Measurements from ENCODE around the gene MAP3K13. TPM values are rescaled to one million over a fixed set of nuclear protein-coding genes. Genes with fewer than 3 reads are reported as not detected.
A peak's percentile ranks its signal among the peaks of the same experiment; 100 is the strongest.

MAP3K13 gene
- total and polyA plus RNA-seq, 3 donors from 2014 or later = 37.1 to 66.5 (median 43.7) TPM

DNA sequence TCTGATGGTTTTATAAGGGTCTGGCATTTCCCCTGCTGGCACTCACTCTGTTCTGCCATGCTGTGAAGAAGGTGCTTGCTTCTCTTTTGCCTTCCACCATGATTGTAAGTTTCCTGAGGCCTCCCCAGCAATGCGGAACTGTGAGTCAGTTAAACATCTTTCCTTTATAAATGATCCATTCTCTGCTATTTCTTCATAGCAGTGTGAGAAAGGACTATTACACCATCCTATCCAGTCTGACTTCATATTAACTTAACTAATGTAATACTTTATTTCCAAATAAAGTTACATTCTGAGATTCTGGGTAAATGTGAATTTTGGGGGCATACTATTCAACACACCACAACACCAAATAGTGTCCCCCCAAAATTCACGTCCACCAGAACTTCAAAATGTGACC lies 22.2 kb upstream of the MAP3K13 start:
- H3K27me3 ChIP-seq = no peaks in the 10 kb centered on the region
- no peak for TF ChIP-seq POLR2A (IDR thresholded peaks at IDR 0.05)
- TF ChIP-seq, protein P1, sequence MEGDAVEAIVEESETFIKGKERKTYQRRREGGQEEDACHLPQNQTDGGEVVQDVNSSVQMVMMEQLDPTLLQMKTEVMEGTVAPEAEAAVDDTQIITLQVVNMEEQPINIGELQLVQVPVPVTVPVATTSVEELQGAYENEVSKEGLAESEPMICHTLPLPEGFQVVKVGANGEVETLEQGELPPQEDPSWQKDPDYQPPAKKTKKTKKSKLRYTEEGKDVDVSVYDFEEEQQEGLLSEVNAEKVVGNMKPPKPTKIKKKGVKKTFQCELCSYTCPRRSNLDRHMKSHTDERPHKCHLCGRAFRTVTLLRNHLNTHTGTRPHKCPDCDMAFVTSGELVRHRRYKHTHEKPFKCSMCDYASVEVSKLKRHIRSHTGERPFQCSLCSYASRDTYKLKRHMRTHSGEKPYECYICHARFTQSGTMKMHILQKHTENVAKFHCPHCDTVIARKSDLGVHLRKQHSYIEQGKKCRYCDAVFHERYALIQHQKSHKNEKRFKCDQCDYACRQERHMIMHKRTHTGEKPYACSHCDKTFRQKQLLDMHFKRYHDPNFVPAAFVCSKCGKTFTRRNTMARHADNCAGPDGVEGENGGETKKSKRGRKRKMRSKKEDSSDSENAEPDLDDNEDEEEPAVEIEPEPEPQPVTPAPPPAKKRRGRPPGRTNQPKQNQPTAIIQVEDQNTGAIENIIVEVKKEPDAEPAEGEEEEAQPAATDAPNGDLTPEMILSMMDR (IDR thresholded peaks at IDR 0.05) = no peak
- H3K36me3 ChIP-seq (ENCODE audit: low read depth, missing control alignments) = no peaks in the 10 kb centered on the region
- H3K27ac ChIP-seq = no peak overlapping the region
- no peaks in the 10 kb centered on the region for H3K9me3 ChIP-seq
- WGBS, 2 donors = 93 to 100% methylated on average over 2 of the region's 2 CpGs
- intact Hi-C loops (cut with DNase I; ENCODE audit: low total_unique reads) = no loop called here
- H3K4me1 ChIP-seq = no peaks in the 10 kb centered on the region
- no peak for DNase-seq
- no peak overlapping the region for H3K4me3 ChIP-seq

DNA sequence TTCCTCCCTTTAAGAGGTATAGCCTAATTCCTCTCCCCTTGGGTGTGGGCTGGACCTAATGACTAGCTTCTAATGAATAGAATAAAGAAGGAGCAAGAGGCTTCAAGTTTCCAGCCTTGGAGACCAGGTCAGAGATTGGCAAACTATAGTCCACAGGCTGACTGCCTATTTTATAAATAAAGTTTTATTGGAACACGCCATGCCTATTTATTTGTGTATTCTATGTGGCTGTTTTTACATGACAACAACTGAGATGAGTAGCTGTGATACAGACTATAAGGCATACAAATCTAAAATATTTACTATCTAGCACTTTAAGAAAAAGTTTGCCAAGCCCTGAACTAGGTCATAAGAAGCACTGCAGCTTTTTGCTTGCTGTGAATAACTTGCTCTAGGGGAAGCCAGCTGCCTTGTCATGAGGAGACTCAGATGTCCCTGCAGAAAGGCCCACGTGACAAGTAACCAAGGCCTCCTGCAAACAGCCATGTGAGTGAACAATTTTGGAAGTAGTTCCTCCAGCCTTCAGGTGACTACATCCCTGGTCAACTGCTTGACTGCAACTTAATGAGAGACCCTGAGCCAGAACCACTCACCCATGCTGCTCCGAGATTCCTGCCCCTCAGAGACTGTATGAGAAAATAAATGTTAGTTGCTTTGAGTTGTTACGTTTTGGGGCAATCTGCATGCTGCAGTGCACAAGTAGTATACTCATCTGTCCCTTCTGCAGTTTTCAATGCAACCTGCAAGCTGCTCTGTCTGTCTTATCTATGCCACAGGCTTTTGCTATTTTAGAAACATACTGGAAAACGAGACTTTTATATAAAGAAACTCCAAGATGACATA lies 21.1 kb upstream of the MAP3K13 start:
- H3K27me3 ChIP-seq = no peaks in the 10 kb centered on the region
- TF ChIP-seq POLR2A (IDR thresholded peaks at IDR 0.05) = no peak
- TF ChIP-seq, protein P1 (IDR thresholded peaks at IDR 0.05) = no peak
- DNase-seq = peak; percentile 65
- H3K27ac ChIP-seq = no peak overlapping the region
- no peaks in the 10 kb centered on the region for H3K9me3 ChIP-seq
- intact Hi-C loops (cut with DNase I; ENCODE audit: low total_unique reads) = no loop called here
- H3K4me1 ChIP-seq = no peaks in the 10 kb centered on the region
- no peak overlapping the region for H3K4me3 ChIP-seq
- no peaks in the 10 kb centered on the region for H3K36me3 ChIP-seq (ENCODE audit: low read depth, missing control alignments)
- 57 to 76% methylated on average over 5 of the region's 5 CpGs for WGBS, 2 donors

DNA sequence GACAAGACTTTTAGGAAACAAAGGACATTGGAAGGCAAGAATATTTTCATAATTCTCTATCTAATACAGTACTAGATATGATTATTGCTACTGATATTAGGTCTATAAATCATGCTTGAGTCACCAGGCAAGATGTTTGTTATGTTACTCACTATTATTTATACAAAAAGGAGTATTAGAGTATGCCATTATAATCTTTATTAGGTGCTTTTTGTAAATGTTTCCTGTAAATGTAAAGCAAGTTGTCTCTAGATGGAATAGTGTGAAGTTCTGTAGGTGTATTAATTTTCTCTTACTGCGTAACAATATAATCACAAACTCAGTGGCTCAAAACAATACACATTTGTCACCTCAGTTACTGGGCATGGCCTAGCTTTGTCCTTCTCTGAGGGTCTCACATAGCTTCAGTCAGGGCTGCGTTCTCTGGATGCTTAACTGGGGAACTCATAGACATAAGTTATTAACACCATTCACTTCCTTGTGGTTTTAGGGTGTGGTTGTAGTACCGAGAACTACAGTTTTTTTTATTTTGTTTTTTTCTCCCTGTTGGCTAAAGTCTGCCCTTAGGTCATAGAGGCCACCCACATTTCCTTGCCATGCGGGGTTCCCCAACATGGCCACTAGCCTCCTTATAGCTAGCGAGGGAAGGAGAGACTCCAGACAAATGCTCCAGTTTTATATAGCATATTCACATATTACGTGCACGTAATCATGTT lies 20.3 kb upstream of the MAP3K13 start:
- DNase-seq = no peak
- intact Hi-C loops (cut with DNase I; ENCODE audit: low total_unique reads) = no loop called here
- Histone ChIP-seq H3K36me3 (ENCODE audit: low read depth, missing control alignments) (no peaks in the 10 kb centered on the region), H3K4me1 (no peaks in the 10 kb centered on the region), H3K9me3 (no peaks in the 10 kb centered on the region), H3K27me3 (no peaks in the 10 kb centered on the region), H3K27ac (no peak overlapping the region), H3K4me3 (no peak overlapping the region)
- TF ChIP-seq POLR2A (IDR thresholded peaks at IDR 0.05) = no peak
- TF ChIP-seq, protein P1 (IDR thresholded peaks at IDR 0.05) = no peak
- WGBS, 2 donors = 85 to 89% methylated on average over 7 of the region's 7 CpGs

DNA sequence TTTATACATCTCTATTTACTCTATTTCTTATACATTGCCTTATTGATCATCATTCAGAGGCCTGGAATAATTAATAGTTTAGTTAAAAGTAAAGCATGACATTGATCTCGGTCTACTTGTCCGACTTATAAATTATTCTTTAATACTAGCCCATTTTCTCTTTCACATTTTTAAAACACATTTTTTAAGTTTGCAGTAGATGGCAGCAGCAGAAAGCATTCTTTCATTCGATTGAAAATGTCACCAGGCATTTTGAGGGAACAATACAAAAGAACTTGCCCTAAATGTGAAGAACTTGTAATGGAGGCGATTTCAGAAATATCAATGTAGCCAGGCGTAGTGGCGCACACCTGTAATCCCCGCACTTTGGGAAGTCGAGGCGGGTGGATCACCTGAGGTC lies 15.5 kb upstream of the MAP3K13 start:
- no peaks in the 10 kb centered on the region for H3K9me3 ChIP-seq
- H3K27me3 ChIP-seq = no peaks in the 10 kb centered on the region
- intact Hi-C loops (cut with DNase I; ENCODE audit: low total_unique reads) = no loop called here
- no peak overlapping the region for H3K4me3 ChIP-seq
- TF ChIP-seq POLR2A (IDR thresholded peaks at IDR 0.05) = no peak
- TF ChIP-seq, protein P1 (IDR thresholded peaks at IDR 0.05) = no peak
- H3K36me3 ChIP-seq (ENCODE audit: low read depth, missing control alignments) = no peaks in the 10 kb centered on the region
- 91 to 94% methylated on average over 9 of the region's 9 CpGs for WGBS, 2 donors
- H3K27ac ChIP-seq = no peak overlapping the region
- no peaks in the 10 kb centered on the region for H3K4me1 ChIP-seq
- DNase-seq = no peak

All from testis (tissue), 3 donors.